Subcutaneous preadipocyte (primary cell): ENCODE results near the gene FAT2. TPM values are rescaled to one million over a fixed set of nuclear protein-coding genes. Genes with fewer than 3 reads are reported as not detected.

Experiments
- total RNA-seq: library from RNA; depleted of rRNA; stranded (reverse); fragments of >200 nt; gene quantifications from 2 replicates; pipeline ENCODE4 v1.2.3, GENCODE V29; 2012

The FAT2 gene
- under 0.01 TPM in 2 replicates for total RNA-seq

GRCh38 chr5:151591144-151591819 lies at the start of gene FAT2:
TSS of gene FAT2 (minus strand) at chr5:151591331. CDS start at chr5:151568931, 22,400 bp downstream.

Other genes starting within 250 kb of the FAT2 start
- gene SLC36A2, start 243.8 kb downstream of the FAT2 start, total RNA-seq: not detected in 2 replicates
- gene SLC36A1, start 143.7 kb downstream of the FAT2 start, total RNA-seq: 11.1 and 12.1 TPM in 2 replicates
- gene SPARC, start 95.6 kb upstream of the FAT2 start, total RNA-seq: 755 and 817 TPM in 2 replicates
- 46.7 and 92.2 TPM in 2 replicates for gene ATOX1, start 167.3 kb upstream of the FAT2 start, total RNA-seq
- gene G3BP1, start 180.6 kb upstream of the FAT2 start, total RNA-seq: 122 and 204 TPM in 2 replicates